ENCODE measurements around the gene HORMAD1.
"Not testable (repeated sequence)": the region's sequence is repeated elsewhere in the genome, so short reads cannot be mapped to it uniquely, and the experiment has no call there.

The HORMAD1 gene

GRCh38 chr1:150696995-150697927 is 23.4 kb downstream of the HORMAD1 start, which contains the start of gene GOLPH3L:
TSS of gene GOLPH3L (minus strand) at chr1:150697154. CDS start at chr1:150694838, 2,316 bp downstream.
- peak; percentile 99 for DNase-seq

- no peak for DNase-seq
These were observed 24.1 kb downstream of the HORMAD1 start for GRCh38 chr1:150696590-150696989.

GRCh38 chr1:150696162-150696561 is 24.5 kb downstream of the HORMAD1 start:
- no peak for DNase-seq

- no peak for DNase-seq
These were observed 25.1 kb downstream of the HORMAD1 start for GRCh38 chr1:150695561-150695960.

GRCh38 chr1:150692720-150693119 is 28.0 kb downstream of the HORMAD1 start:
- no peak for DNase-seq

- no peak for DNase-seq
These were observed 31.9 kb downstream of the HORMAD1 start for GRCh38 chr1:150688763-150689162.

GRCh38 chr1:150686275-150686674 is 34.4 kb downstream of the HORMAD1 start:
- DNase-seq = no peak

GRCh38 chr1:150683914-150684313 is 36.8 kb downstream of the HORMAD1 start:
- DNase-seq = no peak

- no peak for DNase-seq
These were observed 41.7 kb downstream of the HORMAD1 start for GRCh38 chr1:150678988-150679387.

- no peak for DNase-seq
These were observed 45.8 kb downstream of the HORMAD1 start for GRCh38 chr1:150674881-150675280.

- DNase-seq = no peak
These were observed 57.4 kb downstream of the HORMAD1 start for GRCh38 chr1:150663321-150663720.

GRCh38 chr1:150662811-150663210 is 57.9 kb downstream of the HORMAD1 start:
- no peak for DNase-seq

- no peak for DNase-seq
These were observed 59.5 kb downstream of the HORMAD1 start for GRCh38 chr1:150661156-150661555.

- no peak for DNase-seq
These were observed 60.1 kb downstream of the HORMAD1 start for GRCh38 chr1:150660584-150660983.

- not testable (repeated sequence) for DNase-seq
These were observed 63.6 kb downstream of the HORMAD1 start for GRCh38 chr1:150657064-150657463.

GRCh38 chr1:150654635-150655034 is 66.1 kb downstream of the HORMAD1 start:
- DNase-seq = not testable (repeated sequence)

GRCh38 chr1:150650193-150650592 is 70.5 kb downstream of the HORMAD1 start:
- no peak for DNase-seq

GRCh38 chr1:150649441-150650075 is 71.1 kb downstream of the HORMAD1 start:
- no peak for DNase-seq

Measured in eye (tissue), 1 donor.